ENCODE data around the gene CD68.
A peak's percentile ranks its signal among the peaks of the same experiment; 100 is the strongest.
"Not testable (repeated sequence)": the region's sequence is repeated elsewhere in the genome, so short reads cannot be mapped to it uniquely, and the experiment has no call there.

The CD68 gene

GRCh38 chr17:7582396-7583252 lies 3.2 kb downstream of the CD68 start:
- peak; percentile 56 for DNase-seq

- peak; percentile 99 for DNase-seq
These were observed 4.0 kb downstream of the CD68 start, which contains the start of gene MPDU1 for GRCh38 chr17:7583253-7584109. TSS of gene MPDU1 (plus strand) at chr17:7583852. CDS start at chr17:7583863, 11 bp downstream.

- DNase-seq, result peak; percentile 75
These were observed 7.4 kb downstream of the CD68 start for GRCh38 chr17:7586673-7587419.

- DNase-seq, result no peak
These were observed 8.1 kb downstream of the CD68 start for GRCh38 chr17:7587420-7588151.

GRCh38 chr17:7588553-7589203 lies 9.2 kb downstream of the CD68 start:
- DNase-seq, result no peak

- peak; percentile 93 for DNase-seq
These were observed 9.9 kb downstream of the CD68 start for GRCh38 chr17:7589204-7589868.

GRCh38 chr17:7589891-7590691 lies 10.7 kb downstream of the CD68 start, which contains the start of gene SOX15:
TSS of gene SOX15 (minus strand) at chr17:7590094. CDS start at chr17:7589676, 418 bp downstream.
- DNase-seq, result peak; percentile 52

GRCh38 chr17:7590743-7591142 lies 11.3 kb downstream of the CD68 start:
- peak; percentile 97 for DNase-seq

GRCh38 chr17:7591596-7591995 lies 12.2 kb downstream of the CD68 start:
- no peak for DNase-seq

- no peak for DNase-seq
These were observed 13.1 kb downstream of the CD68 start for GRCh38 chr17:7592422-7593021.

- DNase-seq, result no peak
These were observed 13.9 kb downstream of the CD68 start for GRCh38 chr17:7593296-7593695.

GRCh38 chr17:7597561-7597960 lies 18.1 kb downstream of the CD68 start:
- not testable (repeated sequence) for DNase-seq

- no peak for DNase-seq
These were observed 26.8 kb downstream of the CD68 start for GRCh38 chr17:7606280-7606679.

- DNase-seq, result no peak
These were observed 31.2 kb downstream of the CD68 start for GRCh38 chr17:7610641-7611040.

GRCh38 chr17:7611635-7612293 lies 32.3 kb downstream of the CD68 start:
- DNase-seq, result no peak

- DNase-seq, result no peak
These were observed 32.8 kb downstream of the CD68 start for GRCh38 chr17:7612294-7612640.

GRCh38 chr17:7613769-7614424 lies 34.5 kb downstream of the CD68 start:
- DNase-seq, result peak; percentile 56

- DNase-seq, result peak; percentile 100
These were observed 35.2 kb downstream of the CD68 start, which contains the start of gene FXR2 for GRCh38 chr17:7614425-7615264. TSS of gene FXR2 (minus strand) at chr17:7614897. CDS start at chr17:7614532, 365 bp downstream.

Data from NCI-H82 (cell line).